H4 (cell line): ENCODE measurements around the gene RNF40. TPM values are rescaled to one million over a fixed set of nuclear protein-coding genes. Genes with fewer than 3 reads are reported as not detected.
"Not testable (repeated sequence)": the region's sequence is repeated elsewhere in the genome, so short reads cannot be mapped to it uniquely, and the experiment has no call there.

Experiments
- DNase-seq: peaks from one replicate; pipeline ENCODE4 v3.0.0-alpha.2; 2015; ENCODE audit warnings: low spot score
- total RNA-seq: library from RNA; depleted of rRNA; stranded (reverse); fragments of >200 nt; shearing (Covaris generic); gene quantifications from 2 replicates; pipeline ENCODE4 v1.2.3, GENCODE V29; 2014

Gene RNF40
- total RNA-seq, 1 experiment from 2014 or later, result 57.9 TPM

DNA sequence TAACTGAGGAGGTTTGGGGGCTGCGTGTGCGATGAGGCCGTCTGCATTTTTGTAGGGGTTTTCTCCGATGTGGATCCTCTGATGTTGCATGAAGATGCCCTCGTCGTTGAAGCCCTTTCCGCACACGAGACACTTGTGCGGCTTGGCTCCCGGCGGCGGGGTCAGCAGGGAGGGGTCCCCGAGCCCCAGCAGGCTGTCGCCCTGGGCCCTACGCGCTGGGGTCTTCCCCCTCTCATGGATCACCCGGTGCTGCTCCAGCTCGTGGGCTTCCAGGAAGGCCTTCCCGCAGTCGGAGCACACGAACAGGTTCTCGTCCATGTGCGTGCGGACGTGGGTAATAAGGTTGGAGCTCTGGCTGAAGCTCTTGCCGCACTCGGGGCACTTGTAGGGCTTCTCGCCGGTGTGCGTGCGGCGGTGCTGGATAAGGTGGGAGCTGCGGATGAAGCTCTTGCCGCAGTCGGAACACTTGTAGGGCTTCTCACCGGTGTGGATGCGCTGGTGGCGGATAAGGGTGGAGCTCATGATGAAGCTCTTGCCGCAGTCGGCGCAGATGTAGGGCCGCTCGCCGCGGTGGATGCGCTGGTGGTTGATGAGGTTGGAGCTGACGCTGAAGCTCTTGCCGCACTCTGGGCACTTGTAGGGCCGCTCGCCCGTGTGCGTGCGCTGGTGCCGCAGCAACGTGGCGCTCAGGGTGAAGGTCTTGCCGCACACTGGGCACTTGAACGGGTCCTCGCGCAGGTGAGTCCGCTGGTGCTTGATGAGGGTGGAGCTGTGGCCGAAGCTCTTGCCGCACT lies 20.6 kb downstream of the RNF40 start:
- no peak for DNase-seq

DNA sequence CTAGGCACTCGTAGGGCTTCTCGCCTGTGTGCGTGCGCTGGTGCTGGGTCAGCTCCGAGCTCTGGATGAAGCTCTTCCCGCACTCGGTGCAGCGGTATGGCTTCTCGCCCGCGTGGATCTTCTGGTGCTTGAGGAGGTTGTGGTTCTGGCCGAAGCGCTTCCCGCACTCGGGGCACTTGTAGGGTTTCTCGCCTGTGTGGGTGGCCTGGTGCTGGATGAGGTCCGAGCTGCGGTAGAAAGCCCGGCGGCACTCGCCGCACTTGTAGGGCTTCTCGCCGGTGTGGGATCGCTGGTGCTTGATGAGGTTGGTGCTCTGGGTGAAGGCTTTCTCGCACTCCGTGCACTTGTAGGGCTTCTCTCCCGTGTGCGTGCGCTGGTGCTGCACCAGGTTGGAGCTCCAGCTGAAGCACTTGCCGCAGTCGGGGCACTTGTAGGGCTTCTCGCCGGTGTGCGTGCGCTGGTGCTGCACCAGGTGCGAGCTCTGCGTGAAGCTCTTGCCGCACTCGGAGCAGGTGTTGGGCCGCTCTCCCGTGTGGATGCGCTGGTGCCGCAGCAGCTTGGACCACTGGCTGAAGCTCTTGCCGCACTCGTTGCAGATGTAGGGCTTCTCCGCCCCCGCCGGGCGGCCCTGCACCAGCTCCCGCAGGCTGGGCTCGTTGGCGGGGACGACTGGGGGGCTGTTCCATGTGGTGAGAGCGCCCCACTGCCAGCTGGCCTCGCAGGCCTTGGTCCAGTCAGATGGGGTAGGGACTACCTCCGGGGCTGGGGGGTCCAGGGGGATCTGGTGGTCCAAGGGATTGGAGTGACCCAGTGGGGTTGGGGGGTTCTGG lies 21.4 kb downstream of the RNF40 start:
- no peak for DNase-seq

DNA sequence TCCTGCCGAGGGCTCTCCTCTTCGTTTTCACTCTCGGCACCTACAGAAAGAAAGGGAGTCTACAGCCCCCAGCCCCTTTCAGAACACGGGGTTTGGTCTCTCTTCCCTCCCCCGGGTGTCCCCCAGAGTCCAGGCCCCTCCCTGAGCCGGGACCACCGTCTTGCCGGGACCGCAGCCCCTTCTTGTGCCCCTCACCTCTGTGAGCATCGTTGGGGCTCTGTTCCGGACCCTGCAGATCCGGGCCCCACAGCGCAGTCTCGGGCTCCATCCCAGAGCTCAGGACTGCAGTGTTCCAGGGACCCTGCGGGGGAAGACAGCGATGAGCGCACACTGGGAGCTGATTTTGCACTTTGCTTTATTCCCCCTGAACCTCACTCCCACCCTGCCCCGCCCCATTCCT lies 22.1 kb downstream of the RNF40 start:
- DNase-seq, result no peak

DNA sequence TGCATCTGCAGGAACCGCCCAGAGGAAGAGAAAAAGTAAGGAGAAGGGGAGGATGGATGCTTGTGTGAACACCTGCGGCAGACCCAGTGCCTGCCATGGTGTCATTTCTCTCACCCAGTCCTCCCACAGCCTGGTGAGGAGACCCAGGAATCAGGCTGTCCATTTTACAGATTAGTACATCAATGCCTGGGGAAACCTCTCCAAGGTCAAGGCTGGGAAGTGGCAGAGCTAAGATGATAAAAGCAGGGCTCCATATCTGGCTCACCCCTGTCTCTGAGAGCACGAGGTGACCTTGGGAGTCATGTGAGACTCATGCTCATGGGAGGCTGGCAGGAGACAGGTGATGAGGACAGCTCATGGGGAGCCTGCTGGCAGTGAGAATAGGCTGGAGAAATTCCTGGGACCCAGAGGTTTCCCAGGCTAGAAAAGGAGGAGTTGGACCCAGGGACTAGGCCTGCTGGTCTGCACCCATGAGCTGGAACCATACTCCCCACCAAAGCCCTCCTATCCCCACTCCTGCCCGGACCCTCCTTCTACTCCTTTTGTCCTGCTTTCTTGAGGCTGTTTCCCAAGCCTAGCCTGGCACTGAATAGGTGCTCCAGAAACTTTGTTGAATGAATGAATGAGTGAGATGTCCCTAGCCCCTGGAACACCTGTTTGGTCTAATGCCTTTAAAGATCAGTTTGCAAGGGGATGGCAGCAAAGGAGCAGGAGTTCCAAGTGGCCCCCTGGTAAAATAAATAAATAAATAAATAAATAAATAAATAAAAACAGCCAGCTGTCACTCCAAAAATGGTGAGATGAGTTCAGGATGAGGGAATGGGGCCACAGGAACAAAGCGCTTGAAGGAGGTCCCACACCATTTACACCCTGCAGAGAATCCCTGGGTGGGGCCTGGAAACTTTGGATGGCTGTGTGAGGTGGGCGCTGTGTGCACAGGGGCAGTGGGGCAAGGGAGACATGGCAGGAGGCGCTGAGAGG lies 23.3 kb downstream of the RNF40 start:
- DNase-seq, result no peak

DNA sequence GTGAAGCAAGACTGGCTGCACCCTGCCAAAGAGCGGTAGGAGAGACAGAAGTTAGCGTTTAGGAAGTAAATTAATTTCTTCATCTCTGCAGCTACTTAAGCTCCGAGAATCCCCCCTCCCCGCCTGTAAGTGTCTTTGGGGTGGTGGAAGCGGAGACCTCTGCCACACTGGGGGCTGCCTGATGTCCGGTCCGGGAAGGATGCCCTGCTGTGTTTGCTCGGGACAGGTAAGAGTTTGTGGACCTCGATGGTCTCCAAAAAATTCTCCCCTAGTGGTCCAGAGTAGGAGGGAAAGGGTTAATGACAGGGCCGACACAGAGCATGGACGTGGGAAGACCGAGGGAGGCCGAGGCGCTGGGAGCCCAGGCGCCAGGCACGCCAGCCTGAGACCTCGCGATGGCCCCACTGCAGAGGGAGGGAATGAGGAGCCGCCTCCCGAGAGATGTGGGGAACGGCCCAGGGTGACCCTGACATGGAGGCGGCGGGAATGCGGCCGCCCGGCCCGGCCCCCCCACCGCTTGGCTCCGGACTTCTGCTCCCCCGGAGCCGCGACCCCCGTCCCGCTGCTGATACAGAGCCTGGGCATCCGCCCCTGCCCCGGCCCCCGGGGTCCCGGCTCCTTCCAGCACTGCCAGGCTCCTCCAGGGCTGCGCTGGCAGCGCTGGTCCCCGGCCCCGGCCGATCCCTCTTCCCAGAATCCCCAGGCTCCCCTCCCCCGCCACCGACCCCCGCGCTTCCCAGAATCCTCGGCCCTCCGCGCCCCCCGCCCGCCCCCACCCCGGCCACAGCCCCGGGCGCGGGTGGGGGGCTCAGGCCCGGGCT lies 24.2 kb downstream of the RNF40 start:
- no peak for DNase-seq

DNA sequence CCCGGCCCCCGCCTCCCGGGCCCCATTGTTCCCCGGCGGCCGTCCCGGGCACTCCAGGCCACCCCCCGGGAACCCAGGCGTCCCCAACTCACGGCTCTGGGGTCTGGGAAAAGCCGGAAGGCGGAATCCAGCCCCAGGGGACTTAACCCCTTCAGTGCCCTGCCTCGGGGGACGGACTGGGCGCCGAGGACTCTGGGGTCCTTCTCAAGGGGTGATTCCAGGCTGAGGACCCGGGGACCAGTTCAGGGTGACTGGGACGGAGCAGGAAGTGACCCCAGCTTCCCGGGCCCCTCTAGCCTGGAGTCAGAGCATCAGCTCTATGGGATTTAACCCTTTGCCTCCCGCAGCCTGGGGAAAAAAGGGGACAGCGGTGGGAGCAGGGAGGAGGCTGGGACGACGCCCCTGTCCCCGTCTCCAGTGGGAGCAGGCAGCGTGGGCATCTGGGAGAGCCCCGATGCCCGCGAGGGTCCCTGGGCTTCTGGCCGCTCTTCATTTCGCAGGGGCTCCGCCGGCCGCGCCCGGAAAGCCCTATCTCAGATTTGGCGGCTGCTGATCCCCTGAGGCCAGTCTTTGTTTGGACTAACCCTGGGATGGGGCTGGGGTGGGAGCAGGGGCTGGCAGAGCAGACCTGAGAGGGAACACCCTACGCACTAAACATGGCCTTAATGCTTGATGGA lies 25.0 kb downstream of the RNF40 start, which contains the start of gene ZNF629:
Gene ZNF629 (minus strand): TSS at position 270 of the 677 bp plus-strand sequence. CDS start 2,723 bp downstream, outside the sequence.
- DNase-seq, result no peak

DNA sequence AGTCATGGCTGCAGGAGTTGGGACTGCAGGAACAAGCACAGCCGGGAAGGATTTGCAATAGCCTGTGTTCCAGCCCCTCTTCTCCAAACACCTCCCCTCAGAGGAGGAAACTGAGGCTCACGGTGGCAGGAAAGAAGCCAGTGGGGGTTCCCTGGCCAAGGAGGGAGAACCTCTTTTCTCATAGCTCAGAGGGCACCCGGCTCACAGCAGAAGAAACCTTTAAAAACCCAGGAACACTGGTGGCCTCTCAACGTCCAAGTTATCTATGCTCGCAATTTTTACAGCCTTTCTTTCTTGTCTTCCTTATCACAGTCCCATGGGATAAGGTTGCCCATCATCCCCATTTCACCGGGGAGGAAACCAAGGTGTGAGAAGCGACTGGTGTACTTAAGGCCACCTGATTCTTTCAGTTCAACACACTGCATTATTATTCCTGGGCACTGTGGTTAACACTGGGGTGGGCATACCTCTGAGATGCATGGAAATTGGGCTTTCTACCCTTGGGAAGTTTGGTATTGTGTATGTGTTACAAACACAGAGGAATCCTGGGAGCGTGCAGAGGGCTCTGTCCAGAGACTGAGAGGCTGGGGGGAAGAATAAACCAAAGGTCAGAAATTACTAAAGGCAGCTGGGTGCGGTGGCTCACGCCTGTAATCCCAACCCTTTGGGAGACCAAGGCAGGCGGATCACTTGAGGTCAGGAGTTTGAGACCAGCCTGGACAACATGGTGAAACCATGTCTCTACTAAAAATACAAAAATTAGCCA lies 25.7 kb downstream of the RNF40 start:
- DNase-seq, result no peak

DNA sequence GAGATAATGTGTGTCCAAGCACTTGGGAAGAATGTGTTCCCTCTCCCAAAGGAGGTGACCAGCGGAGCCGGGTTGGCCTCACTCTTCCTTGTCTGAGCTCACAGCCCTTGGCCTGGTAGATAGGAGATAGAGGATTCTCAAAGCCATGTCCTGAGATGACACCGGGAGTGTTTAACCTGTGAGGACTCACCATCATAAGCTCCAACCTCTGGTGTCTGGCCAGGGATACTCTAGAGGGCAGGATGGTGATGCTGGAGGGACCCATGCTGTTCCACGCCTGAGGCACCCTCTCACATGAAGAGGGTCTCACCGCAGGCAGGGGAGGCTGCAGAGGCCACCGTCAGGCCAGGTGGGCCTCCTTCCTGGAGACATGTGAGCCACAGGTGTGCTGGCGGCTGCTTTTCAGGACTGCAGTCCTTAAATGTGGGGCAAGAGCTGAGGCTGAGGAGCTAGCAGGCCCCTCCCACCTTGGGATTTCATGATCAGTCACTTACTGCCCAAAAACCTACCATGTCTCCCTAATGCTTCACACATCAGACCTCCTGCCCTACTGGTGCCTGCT lies 31.5 kb downstream of the RNF40 start:
- DNase-seq, result no peak

DNA sequence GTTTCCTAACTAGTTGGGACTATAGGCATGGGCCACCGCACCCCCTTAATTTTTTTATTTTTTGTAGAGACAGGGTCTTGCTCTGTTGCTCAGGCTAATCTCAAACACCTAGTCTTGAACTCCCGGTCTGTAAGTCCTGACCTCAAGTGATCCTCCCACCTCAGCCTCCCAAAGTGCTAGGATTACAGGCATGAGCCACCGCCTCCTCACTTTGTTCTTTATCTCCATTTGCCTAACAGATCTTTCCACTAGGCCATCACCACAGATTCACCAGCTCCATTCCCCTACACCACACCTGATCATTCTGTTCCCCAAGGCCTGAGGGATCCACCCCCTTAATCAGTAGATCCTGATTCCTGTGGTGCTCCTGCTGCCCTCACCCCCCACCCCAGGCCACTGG lies 32.5 kb downstream of the RNF40 start:
- no peak for DNase-seq

DNA sequence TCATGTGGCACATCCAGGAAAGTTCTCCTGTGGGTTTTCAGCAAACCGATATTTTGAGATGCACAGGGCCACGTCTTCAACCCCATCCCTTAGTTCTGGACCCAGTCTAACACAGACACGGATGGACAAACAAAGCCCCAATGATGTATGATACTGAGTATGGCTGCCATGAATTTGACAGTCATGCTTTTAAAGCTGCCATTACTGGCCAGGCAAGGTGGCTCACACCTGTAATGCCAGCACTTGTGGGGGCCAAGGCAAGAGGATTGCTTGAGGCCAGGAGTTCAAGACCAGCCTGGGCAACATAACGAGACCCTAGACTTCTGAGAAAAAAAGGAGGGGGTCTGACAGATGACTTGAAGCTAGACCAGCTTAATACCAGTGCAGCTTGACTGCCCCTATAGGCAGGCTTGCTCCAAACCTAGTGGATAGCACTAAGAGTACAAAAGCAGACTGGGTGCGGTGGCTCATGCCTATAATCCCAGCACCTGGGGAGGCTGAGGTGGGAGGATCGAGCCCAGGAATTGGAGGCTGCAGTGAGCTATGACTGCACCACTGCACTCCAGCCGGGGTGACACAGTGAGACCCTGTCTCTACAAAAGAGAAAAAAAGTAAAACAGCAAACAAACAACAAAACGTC lies 35.7 kb downstream of the RNF40 start:
- no peak for DNase-seq

DNA sequence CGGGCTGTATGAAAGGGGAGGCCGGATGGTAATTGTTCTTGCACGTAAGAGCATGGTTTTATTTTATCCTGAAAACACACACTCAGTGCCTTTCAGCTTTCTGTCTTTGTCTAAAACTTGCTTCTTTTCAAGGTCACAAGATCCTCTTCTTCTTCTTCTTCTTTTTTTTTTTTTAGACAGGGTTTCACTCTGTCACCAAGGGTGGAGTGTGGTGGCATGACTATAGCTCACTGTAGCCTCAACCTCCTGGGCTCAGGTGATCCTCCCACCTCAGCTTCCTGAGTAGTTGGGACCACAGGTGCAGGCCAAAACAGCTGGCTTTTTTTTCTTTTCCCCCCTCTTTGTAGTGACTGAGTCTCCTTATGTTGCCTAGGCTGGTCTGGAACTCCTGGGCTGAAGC lies 40.8 kb downstream of the RNF40 start:
- no peak for DNase-seq

DNA sequence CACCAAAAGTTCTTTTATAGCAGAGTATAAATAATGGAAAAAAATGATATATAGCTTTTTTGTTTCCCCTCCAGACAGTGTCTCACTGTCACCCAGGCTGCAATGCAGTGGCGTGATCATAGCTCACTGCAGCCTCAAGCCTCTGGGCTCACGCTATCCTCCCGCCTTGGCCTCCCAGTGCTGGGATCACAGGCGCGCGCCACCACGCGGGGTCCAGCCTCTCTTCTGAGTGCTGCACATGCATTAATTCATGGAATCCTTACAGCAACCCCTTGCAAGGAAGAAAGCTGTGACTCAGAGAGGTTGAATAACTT lies 42.9 kb downstream of the RNF40 start:
- no peak for DNase-seq

DNA sequence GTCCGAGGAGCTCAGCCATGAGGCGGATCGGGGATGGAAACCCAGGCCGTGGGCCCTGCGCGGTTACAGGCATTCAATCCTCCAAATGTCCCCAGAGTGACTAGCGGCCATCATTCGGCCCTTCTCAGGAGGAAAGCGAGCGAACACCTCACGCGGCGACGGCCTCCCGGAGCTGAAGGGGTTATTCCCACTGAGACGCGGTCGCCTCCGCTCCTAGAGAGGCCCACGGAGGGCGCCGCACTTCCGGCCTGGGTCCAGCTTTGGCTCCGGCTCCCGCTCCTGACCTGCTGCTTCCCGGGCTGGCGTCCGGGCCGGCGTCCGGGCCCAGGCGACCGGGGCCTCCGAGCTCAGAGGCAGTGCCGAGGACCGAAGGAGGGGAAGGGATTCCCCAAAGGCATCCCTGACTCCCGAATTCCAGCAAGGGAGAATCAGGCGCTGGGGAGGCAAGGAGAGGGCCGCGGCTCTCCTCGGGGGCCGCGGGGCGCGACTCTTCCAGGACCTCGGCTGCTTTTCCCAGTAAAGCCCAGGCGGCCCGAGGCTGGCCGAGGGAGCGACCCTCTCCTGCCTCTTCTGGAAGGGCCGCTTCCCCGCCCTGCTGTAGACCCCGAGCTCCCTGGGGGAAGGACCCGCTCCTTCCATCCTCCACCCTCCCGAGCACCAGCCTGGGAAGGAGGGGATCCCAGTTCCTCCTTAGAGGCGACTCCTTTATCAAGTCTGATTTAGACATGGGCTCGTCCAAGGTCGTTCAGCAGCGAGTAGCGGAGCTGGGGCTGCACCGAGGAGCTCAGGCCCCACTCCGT lies 43.4 kb downstream of the RNF40 start:
- peak; percentile 62 for DNase-seq

DNA sequence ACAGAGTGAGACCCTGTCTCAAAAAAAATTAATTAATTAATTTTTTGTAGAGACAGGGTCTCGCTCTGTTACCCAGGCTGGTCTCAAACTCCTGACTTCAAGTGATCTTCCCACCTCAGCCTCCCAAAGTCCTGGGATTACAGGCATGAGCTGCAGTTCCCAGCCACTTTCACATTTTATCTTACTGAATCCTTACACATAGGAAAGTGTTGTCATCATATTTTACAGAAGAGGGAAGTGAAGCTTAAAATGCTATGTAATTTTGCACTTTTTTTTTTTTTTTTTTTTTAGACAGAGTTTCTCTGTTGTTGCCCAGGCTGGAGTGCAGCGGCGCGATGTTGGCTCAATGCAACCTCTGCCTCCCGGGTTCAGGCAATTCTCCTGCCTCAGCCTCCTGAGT lies 46.0 kb downstream of the RNF40 start:
- DNase-seq, result no peak

DNA sequence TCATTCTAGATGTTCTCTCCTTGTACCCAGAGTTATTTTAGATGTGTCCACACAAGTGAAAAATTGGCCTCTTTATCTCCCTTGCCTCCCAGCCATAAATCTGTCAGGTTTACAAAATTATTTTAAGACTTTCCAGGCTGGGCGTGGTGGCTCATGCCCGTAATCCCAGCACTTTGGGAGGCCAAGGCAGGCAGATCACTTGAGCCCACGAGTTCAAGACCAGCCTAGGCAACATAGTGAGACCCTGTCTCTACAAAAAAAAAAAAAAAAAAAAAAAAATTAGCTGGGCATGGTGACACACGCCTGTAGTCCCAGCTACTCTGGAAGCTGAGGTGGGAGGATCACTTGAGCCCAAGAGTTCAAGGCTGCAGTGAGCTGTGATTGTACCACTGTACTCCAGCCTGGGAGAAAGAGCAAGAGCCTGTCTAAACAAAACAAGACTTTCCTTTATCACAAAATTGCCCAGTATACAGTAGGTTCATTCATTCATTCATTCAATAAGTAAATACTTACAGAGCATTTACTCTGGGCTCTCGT lies 46.8 kb downstream of the RNF40 start:
- not testable (repeated sequence) for DNase-seq

DNA sequence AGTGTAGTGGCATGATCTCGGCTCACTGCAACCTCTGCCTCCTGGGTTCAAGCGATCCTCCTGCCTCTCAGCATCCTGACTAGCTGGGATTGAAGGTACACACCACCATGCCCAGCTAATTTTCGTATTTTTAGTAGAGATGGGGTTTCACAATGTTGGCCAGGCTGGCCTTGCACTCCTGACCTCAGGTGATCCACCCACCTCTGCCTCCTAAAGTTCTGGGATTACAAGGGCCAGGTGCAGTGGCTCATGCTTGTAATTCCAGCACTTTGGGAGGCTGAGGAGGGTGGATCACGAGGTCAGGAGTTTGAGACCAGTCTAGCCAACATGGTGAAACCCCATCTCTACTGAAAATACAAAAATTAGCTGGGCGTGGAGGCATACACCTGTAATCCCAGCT lies 47.6 kb downstream of the RNF40 start:
- DNase-seq, result not testable (repeated sequence)

DNA sequence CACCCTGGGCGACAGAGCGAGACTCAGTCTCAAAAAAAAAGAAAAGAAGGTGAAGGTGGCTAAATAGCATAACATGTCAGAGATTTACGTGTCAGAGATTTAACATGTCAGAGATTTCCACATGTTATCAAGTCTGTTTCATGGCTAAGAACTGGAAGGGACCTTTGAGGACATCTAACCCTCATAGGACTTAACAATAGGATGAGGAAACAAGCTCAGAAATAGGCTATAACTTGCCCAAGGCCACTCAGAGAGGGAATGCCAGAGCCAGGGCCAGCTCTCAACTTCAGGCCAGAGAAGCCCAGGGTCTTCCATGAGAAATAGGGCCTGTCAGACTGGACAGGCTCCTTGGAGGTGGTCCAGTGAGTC lies 51.7 kb downstream of the RNF40 start:
- DNase-seq, result no peak

DNA sequence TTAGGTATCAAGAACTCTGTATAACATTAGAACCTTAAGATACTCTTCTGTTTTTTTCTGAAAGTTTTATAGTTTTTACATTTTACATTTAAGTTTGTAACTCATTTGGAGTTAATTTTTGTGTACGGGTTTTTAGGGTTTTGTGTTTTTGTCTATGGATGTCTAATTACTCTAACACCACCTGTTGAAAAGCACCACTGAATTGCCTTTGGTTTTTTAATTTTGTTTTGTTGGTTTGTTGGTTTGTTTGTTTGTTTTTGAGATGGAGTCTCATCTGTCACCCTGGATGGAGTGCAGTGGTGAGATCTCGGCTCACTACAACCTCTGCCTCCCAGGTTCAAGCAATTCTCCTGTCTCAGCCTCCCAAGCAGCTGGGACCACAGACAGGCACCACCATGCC lies 54.6 kb downstream of the RNF40 start:
- DNase-seq, result no peak
